PC-3 (cell line): ENCODE results near the gene ACIN1. TPM values are rescaled to one million over a fixed set of nuclear protein-coding genes. Genes with fewer than 3 reads are reported as not detected.

Experiments used
- ATAC-seq: fragments of 200-7000 bp; cut with Tn5 transposase; 2 replicates; pipeline ENCODE4 v1.9.1; 2020; ENCODE audit warnings: mild to moderate bottlenecking, moderate library complexity
- BruUV-seq: library from RNA; stranded (reverse); fragments of 400-500 nt; replicated peaks from 2 replicates; lab custom pipeline; 2021; lab: Mats Ljungman, UMichigan
- CTCF ChIA-PET: fragments of 300-600 bp; sonication (Branson Sonifier 250); formaldehyde crosslinking; loops from one replicate; lab custom pipeline; 2022; ENCODE audit warnings: antibody characterized with exemption; lab: Charles Lee
- POLR2A ChIA-PET: fragments of 300-600 bp; sonication (Branson Sonifier 250); formaldehyde crosslinking; loops from one replicate; lab custom pipeline; 2022; ENCODE audit warnings: antibody characterized with exemption; ENCODE audit not compliant: unreplicated experiment; lab: Charles Lee
- DNase-seq: peaks from one replicate; pipeline ENCODE4 v3.0.0-alpha.2; 2015
- H2AFZ ChIP-seq: fragments of 300-600 bp; sonication (generic); 2 replicates; pipeline ENCODE4 v1.6.0; 2016; ENCODE audit warnings: antibody characterized with exemption, low read length
- H3F3A ChIP-seq: fragments of 300-600 bp; sonication (generic); one replicate; pipeline ENCODE4 v1.6.0; 2017; ENCODE audit warnings: antibody characterized with exemption, low read length, control low read depth, mild to moderate bottlenecking; ENCODE audit not compliant: unreplicated experiment
- H3K27ac ChIP-seq: fragments of 300-600 bp; sonication (generic); 2 replicates; pipeline ENCODE4 v1.5.1; 2016; ENCODE audit warnings: mild to moderate bottlenecking, low read length
- H3K27me3 ChIP-seq: fragments of 300-600 bp; sonication (generic); 2 replicates; pipeline ENCODE4 v1.6.1; 2016; ENCODE audit warnings: low read length, mixed read lengths
- H3K36me3 ChIP-seq: fragments of 300-600 bp; sonication (generic); 2 replicates; pipeline ENCODE4 v1.6.1; 2016; ENCODE audit warnings: low read depth, mixed run types, low read length, mixed read lengths
- H3K4me1 ChIP-seq: fragments of 300-600 bp; sonication (generic); 2 replicates; pipeline ENCODE4 v1.5.1; 2016; ENCODE audit warnings: low read length; ENCODE audit not compliant: insufficient read depth
- H3K4me2 ChIP-seq: fragments of 300-600 bp; sonication (generic); 2 replicates; pipeline ENCODE4 v1.6.0; 2016; ENCODE audit warnings: low read length
- H3K4me3 ChIP-seq: fragments of 300-600 bp; sonication (generic); 2 replicates; pipeline ENCODE4 v1.5.1; 2016; ENCODE audit warnings: mild to moderate bottlenecking, low read length, mixed read lengths
- H3K79me2 ChIP-seq: fragments of 300-600 bp; sonication (generic); 2 replicates; pipeline ENCODE4 v1.6.1; 2017; ENCODE audit warnings: low read length, mixed read lengths
- H3K9ac ChIP-seq: fragments of 300-600 bp; sonication (generic); 2 replicates; pipeline ENCODE4 v1.6.0; 2016; ENCODE audit warnings: mild to moderate bottlenecking, low read length
- H3K9me2 ChIP-seq: fragments of 300-600 bp; sonication (generic); replicated peaks from 2 replicates; pipeline ENCODE4 v1.6.1; 2016; ENCODE audit warnings: mixed run types, low read length, mixed read lengths
- H3K9me3 ChIP-seq: fragments of 300-600 bp; sonication (generic); 2 replicates; pipeline ENCODE4 v1.6.1; 2016; ENCODE audit warnings: low read length, mixed read lengths
- H4K20me1 ChIP-seq: fragments of 300-600 bp; sonication (generic); 2 replicates; pipeline ENCODE4 v1.6.1; 2016; ENCODE audit warnings: low read length, mixed read lengths
- CTCF ChIP-seq: fragments of 300-600 bp; sonication (generic); conservative IDR thresholded peaks from 2 replicates; pipeline ENCODE4 v1.5.1; 2017; ENCODE audit warnings: antibody characterized with exemption, low read depth, mild to moderate bottlenecking, low read length
- EZH2 ChIP-seq: fragments of 300-600 bp; sonication (generic); IDR thresholded peaks from one replicate; pipeline ENCODE4 v1.6.1; 2017; ENCODE audit warnings: antibody characterized with exemption, mild to moderate bottlenecking, low read length; ENCODE audit not compliant: unreplicated experiment
- EZH2phosphoT487 ChIP-seq: fragments of 300-600 bp; sonication (generic); IDR thresholded peaks from 2 replicates; pipeline ENCODE4 v1.6.1; 2018; ENCODE audit warnings: mild to moderate bottlenecking, antibody characterized with exemption, low read length, borderline replicate concordance
- intact Hi-C: fragments of 100-400 bp; cut with micrococcal nuclease; formaldehyde crosslinking; loops from 2 replicates; pipeline ENCODE4 v1.9.0; 2023
- total RNA-seq: library from RNA; depleted of rRNA; stranded (reverse); fragments of >200 nt; gene quantifications from 2 replicates; pipeline ENCODE4 v1.2.3, GENCODE V29; 2014

The ACIN1 gene
- total RNA-seq, 1 experiment from 2014 or later, result 112 TPM

GRCh38 chr14:23136566-23137133 lies 41.7 kb upstream of the ACIN1 start:
- H3K9me3 ChIP-seq, result no peaks in the 10 kb centered on the region
- H3K4me1 ChIP-seq, result peaks cover 8% of the 10 kb centered on the region; the same call in 1 of the 2 replicates

DNA sequence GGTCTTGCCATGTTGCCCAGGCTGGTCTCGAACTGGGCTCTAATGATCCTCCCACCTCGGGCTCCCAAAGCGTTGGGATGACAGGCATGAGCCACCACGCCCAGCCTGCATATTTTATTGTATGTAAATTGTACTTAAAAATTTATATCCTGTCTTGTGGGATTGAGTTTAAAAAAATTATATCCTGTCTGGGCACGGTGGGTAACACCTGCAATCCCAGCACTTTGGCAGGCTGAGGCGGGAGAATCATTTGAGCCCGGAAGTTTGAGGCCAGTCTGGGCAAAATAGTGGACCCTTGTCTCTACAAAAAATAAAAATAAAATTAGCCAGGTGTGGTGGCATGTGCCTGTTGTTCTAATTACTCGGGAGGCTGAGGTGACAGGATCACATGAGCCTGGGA lies 38.0 kb upstream of the ACIN1 start:
- POLR2A ChIA-PET, result no interaction called here
- no peaks in the 10 kb centered on the region for H3K36me3 ChIP-seq
- TF ChIP-seq CTCF (no peak), EZH2phosphoT487 (no peak), EZH2 (no peak)
- H3K4me2 ChIP-seq, result no peak overlapping the region
- H3K4me1 ChIP-seq, result peaks cover 16% of the 10 kb centered on the region
- H3K9me2 ChIP-seq, result no peaks in the 10 kb centered on the region
- ATAC-seq (no peak), DNase-seq (no peak)
- no peaks in the 10 kb centered on the region for H3K27me3 ChIP-seq
- H3K79me2 ChIP-seq, result no peaks in the 10 kb centered on the region
- intact Hi-C loops, result no loop called here
- no peak overlapping the region for H3K4me3 ChIP-seq
- no peak overlapping the region for H3K9ac ChIP-seq
- no peaks in the 10 kb centered on the region for H3K9me3 ChIP-seq
- no TSS peak for BruUV-seq
- no peak overlapping the region for H2AFZ ChIP-seq
- CTCF ChIA-PET, result no interaction called here
- H3F3A ChIP-seq, result no peaks in the 10 kb centered on the region
- no peaks in the 10 kb centered on the region for H4K20me1 ChIP-seq
- H3K27ac ChIP-seq, result no peak overlapping the region

More at GRCh38 chr14:23136566-23137133, 41.7 kb upstream of the ACIN1 start:
- Histone ChIP-seq H3K27me3 (no peaks in the 10 kb centered on the region), H3K9me2 (no peaks in the 10 kb centered on the region), H4K20me1 (no peaks in the 10 kb centered on the region), H3K36me3 (no peaks in the 10 kb centered on the region), H3F3A (no peaks in the 10 kb centered on the region), H3K79me2 (no peaks in the 10 kb centered on the region), H2AFZ (no peak overlapping the region), H3K9ac (no peak overlapping the region), H3K4me2 (no peak overlapping the region), H3K27ac (no peak overlapping the region), H3K4me3 (no peak overlapping the region)
- no TSS peak for BruUV-seq
- no peak for TF ChIP-seq CTCF
- no peak for TF ChIP-seq EZH2
- TF ChIP-seq EZH2phosphoT487, result no peak
- intact Hi-C loops, result no loop called here
- ChIA-PET CTCF (no interaction called here), POLR2A (interaction anchor here (0.6 kb wide), 1 partner anchor 1952 kb away, joined by 8 read pairs; no protein-coding TSS in a partner anchor)
- ATAC-seq, result no peak
- DNase-seq, result no peak

- no peak for TF ChIP-seq EZH2
- TF ChIP-seq CTCF, result no peak
- no peak for TF ChIP-seq EZH2phosphoT487
- H3K36me3 ChIP-seq, result no peaks in the 10 kb centered on the region
- H4K20me1 ChIP-seq, result no peaks in the 10 kb centered on the region
- H3K4me2 ChIP-seq, result no peak overlapping the region
- no peak for ATAC-seq
- no peaks in the 10 kb centered on the region for H3K9me2 ChIP-seq
- CTCF ChIA-PET, result no interaction called here
- H3K9ac ChIP-seq, result no peak overlapping the region
- H3K79me2 ChIP-seq, result no peaks in the 10 kb centered on the region
- no peak overlapping the region for H2AFZ ChIP-seq
- intact Hi-C loops, result no loop called here
- no peak overlapping the region for H3K4me3 ChIP-seq
- no peak for DNase-seq
- H3F3A ChIP-seq, result no peaks in the 10 kb centered on the region
- H3K27me3 ChIP-seq, result no peaks in the 10 kb centered on the region
- H3K27ac ChIP-seq, result no peak overlapping the region
- no TSS peak for BruUV-seq
- POLR2A ChIA-PET, result no interaction called here
- H3K4me1 ChIP-seq, result peaks cover 14% of the 10 kb centered on the region
- no peaks in the 10 kb centered on the region for H3K9me3 ChIP-seq
These were observed 36.5 kb upstream of the ACIN1 start for GRCh38 chr14:23131482-23131881.
